ENCODE measurements around the gene TRABD. TPM values are rescaled to one million over a fixed set of nuclear protein-coding genes. Genes with fewer than 3 reads are reported as not detected.

TRABD gene
- total RNA-seq, 1 donor, result 21.6 TPM

DNA sequence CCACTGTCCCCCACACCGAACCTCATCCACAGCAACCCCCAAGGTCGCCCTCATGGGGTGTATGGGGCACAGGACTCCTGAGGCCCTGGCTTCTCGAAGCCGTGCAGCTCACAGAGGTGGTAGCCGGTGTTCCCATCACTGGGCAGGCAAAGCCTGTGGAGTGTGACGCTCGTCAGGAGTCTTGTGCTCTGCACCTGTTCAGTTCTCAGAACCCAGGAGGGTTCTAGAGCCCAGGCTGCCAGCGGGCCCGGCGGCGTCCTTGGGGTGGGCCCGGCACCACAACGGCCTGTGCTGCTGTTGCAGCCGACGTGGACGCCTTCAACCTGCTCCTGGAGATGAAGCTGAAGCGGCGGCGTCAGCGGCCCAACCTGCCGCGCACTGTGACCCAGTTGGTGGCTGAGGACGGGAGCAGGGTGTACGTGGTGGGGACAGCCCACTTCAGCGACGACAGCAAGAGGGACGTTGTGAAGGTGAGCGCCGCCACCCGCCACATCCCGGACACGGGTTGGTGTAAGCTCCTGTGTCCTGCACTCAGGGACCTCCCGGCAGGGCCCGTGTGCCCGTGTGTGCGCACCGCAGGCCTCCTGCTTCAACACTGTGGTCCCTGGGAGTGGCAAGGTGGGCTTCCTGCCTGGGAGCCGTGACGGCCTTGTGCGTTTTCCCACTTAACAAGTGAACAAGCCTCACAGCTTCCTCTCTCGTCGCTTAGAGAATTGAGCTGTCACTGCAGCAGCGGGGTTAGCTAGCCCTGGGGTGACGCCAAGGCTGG is 8.5 kb downstream of the TRABD start:
- no peak for DNase-seq (ENCODE audit: low read depth)
- TF ChIP-seq, protein P1, sequence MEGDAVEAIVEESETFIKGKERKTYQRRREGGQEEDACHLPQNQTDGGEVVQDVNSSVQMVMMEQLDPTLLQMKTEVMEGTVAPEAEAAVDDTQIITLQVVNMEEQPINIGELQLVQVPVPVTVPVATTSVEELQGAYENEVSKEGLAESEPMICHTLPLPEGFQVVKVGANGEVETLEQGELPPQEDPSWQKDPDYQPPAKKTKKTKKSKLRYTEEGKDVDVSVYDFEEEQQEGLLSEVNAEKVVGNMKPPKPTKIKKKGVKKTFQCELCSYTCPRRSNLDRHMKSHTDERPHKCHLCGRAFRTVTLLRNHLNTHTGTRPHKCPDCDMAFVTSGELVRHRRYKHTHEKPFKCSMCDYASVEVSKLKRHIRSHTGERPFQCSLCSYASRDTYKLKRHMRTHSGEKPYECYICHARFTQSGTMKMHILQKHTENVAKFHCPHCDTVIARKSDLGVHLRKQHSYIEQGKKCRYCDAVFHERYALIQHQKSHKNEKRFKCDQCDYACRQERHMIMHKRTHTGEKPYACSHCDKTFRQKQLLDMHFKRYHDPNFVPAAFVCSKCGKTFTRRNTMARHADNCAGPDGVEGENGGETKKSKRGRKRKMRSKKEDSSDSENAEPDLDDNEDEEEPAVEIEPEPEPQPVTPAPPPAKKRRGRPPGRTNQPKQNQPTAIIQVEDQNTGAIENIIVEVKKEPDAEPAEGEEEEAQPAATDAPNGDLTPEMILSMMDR (IDR thresholded peaks at IDR 0.05; ENCODE audit: insufficient read depth, low read depth, low read length), result no peak

DNA sequence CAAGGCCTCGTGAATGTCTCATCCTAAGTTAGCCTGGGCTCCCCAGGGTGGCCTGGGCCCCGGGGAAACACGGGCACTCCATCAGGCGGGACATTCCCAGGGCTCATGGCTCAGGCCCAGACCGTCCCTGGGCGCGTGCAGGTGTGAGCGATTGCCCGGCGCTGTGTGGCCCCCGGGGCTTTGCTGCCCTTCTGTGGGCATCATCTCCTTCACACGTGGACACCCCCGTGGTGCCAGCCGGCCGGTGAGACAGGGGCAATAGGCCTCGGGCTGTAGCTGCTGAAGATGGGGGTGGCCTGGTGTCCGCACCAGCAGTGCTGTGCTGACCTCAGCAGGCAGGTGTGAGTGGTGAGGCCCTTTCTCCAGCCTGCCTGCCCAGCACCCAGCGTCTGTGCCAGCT is 10.5 kb downstream of the TRABD start:
- TF ChIP-seq, protein P1 (IDR thresholded peaks at IDR 0.05; ENCODE audit: insufficient read depth, low read depth, low read length), result no peak
- DNase-seq (ENCODE audit: low read depth), result no peak
- H3K4me3 ChIP-seq (ENCODE audit: low read depth, low read length), result no peak overlapping the region

More for the DNA sequence above, 8.5 kb downstream of the TRABD start:
- H3K4me3 ChIP-seq (ENCODE audit: low read depth, low read length), result no peak overlapping the region

DNA sequence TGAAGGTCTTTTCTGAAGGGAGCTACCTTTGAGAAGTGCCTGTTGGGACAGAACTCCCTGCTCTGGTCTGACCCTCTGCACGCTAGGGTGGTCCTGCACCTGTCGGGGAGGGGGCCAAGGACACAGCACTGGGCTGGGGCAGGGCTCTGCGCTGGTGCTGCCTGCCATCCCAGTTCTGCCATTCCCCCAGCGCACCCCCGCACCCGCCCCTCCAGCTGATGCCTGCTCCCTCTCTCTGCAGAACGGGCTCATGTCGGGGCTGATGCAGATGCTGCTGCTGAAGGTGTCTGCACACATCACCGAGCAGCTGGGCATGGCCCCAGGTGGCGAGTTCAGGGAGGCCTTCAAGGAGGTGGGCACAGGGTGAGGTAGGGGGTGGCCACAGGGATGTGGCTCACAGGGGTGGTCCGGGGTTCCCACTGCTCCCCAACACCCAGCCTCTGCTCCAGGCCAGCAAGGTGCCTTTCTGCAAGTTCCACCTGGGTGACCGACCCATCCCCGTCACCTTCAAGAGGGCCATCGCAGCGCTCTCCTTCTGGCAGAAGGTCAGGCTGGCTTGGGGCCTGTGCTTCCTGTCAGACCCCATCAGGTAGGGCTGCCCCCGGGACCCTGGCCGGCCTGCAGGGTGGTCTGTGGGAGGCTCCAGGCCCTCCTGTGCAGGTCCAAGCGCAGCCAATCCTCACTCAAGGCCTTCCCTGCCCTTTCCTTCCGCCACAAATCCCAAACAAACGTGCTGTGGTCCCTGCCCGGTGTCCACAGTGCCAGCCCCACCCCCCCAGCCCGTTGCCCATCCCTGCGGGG is 11.5 kb downstream of the TRABD start:
- no peak for DNase-seq (ENCODE audit: low read depth)
- TF ChIP-seq, protein P1 (IDR thresholded peaks at IDR 0.05; ENCODE audit: insufficient read depth, low read depth, low read length), result no peak
- H3K4me3 ChIP-seq (ENCODE audit: low read depth, low read length), result no peak overlapping the region

GRCh38 chr22:50197856-50198623 is 12.3 kb downstream of the TRABD start:
- no peak for DNase-seq (ENCODE audit: low read depth)
- H3K4me3 ChIP-seq (ENCODE audit: low read depth, low read length), result no peak overlapping the region
- TF ChIP-seq, protein P1 (IDR thresholded peaks at IDR 0.05; ENCODE audit: insufficient read depth, low read depth, low read length), result no peak

- TF ChIP-seq, protein P1 (IDR thresholded peaks at IDR 0.05; ENCODE audit: insufficient read depth, low read depth, low read length), result no peak
- no peak for DNase-seq (ENCODE audit: low read depth)
- H3K4me3 ChIP-seq (ENCODE audit: low read depth, low read length), result no peak overlapping the region
Observed at GRCh38 chr22:50198624-50199017, 12.9 kb downstream of the TRABD start.

- no peak overlapping the region for H3K4me3 ChIP-seq (ENCODE audit: low read depth, low read length)
- DNase-seq (ENCODE audit: low read depth), result no peak
- TF ChIP-seq, protein P1 (IDR thresholded peaks at IDR 0.05; ENCODE audit: insufficient read depth, low read depth, low read length), result no peak
Observed at GRCh38 chr22:50199251-50199721, 13.6 kb downstream of the TRABD start.
